Measurements from ENCODE around the gene MGAT2. TPM values are rescaled to one million over a fixed set of nuclear protein-coding genes. Genes with fewer than 3 reads are reported as not detected.
"Not testable (repeated sequence)": the region's sequence is repeated elsewhere in the genome, so short reads cannot be mapped to it uniquely, and the experiment has no call there.

MGAT2 gene
- total and polyA plus RNA-seq, 9 donors: 15.9 to 45.1 (median 27.7) TPM

GRCh38 chr14:49581209-49582112 is 39.1 kb upstream of the MGAT2 start:
- intact Hi-C loops (cut with DNase I): no loop called here
- DNase-seq: no peak

GRCh38 chr14:49582113-49582977 is 38.3 kb upstream of the MGAT2 start:
- Histone ChIP-seq H3K9me3 (no peaks in the 10 kb centered on the region), H3K27ac (no peak overlapping the region), H3K4me3 (no peak overlapping the region), H3K27me3 (no peaks in the 10 kb centered on the region), H3K36me3 (no peaks in the 10 kb centered on the region), H3K4me1 (ENCODE audit: insufficient read depth) (peaks cover 6% of the 10 kb centered on the region)
- WGBS, 3 donors: 88 to 94% (median 91%) methylated on average over 4 of the region's 4 CpGs
- no peak for DNase-seq
- no peak for TF ChIP-seq CTCF (IDR thresholded peaks at IDR 0.05)
- no peak for TF ChIP-seq EP300 (IDR thresholded peaks at IDR 0.05)
- TF ChIP-seq POLR2A (IDR thresholded peaks at IDR 0.05): no peak
- intact Hi-C loops (cut with DNase I): no loop called here

More at GRCh38 chr14:49581209-49582112, 39.1 kb upstream of the MGAT2 start:
- Histone ChIP-seq H3K4me3 (no peak overlapping the region), H3K9me3 (no peaks in the 10 kb centered on the region), H3K36me3 (no peaks in the 10 kb centered on the region), H3K27ac (no peak overlapping the region), H3K27me3 (no peaks in the 10 kb centered on the region), H3K4me1 (ENCODE audit: insufficient read depth) (peaks cover 6% of the 10 kb centered on the region)
- WGBS, 3 donors: 72 to 94% (median 74%) methylated on average over 9 of the region's 9 CpGs
- TF ChIP-seq POLR2A (IDR thresholded peaks at IDR 0.05) (no peak), EP300 (IDR thresholded peaks at IDR 0.05) (no peak), CTCF (IDR thresholded peaks at IDR 0.05) (no peak)

- Histone ChIP-seq H3K4me1 (ENCODE audit: insufficient read depth) (peaks cover 6% of the 10 kb centered on the region), H3K36me3 (no peaks in the 10 kb centered on the region), H3K27me3 (no peaks in the 10 kb centered on the region), H3K9me3 (no peaks in the 10 kb centered on the region), H3K4me3 (no peak overlapping the region), H3K27ac (no peak overlapping the region)
- DNase-seq: no peak
- WGBS, 3 donors: 69 to 82% (median 78%) methylated on average over 6 of the region's 6 CpGs
- intact Hi-C loops (cut with DNase I): no loop called here
- no peak for TF ChIP-seq EP300 (IDR thresholded peaks at IDR 0.05)
- no peak for TF ChIP-seq CTCF (IDR thresholded peaks at IDR 0.05)
- TF ChIP-seq POLR2A (IDR thresholded peaks at IDR 0.05): no peak
Measured at GRCh38 chr14:49583629-49584028, 37.0 kb upstream of the MGAT2 start.

GRCh38 chr14:49584058-49584457 is 36.5 kb upstream of the MGAT2 start:
- Histone ChIP-seq H3K4me1 (ENCODE audit: insufficient read depth) (peaks cover 6% of the 10 kb centered on the region), H3K27ac (no peak overlapping the region), H3K4me3 (no peak overlapping the region), H3K9me3 (no peaks in the 10 kb centered on the region), H3K36me3 (no peaks in the 10 kb centered on the region), H3K27me3 (no peaks in the 10 kb centered on the region)
- no peak for DNase-seq
- 86 to 92% (median 90%) methylated on average over 11 of the region's 11 CpGs for WGBS, 3 donors
- TF ChIP-seq CTCF (IDR thresholded peaks at IDR 0.05) (no peak), POLR2A (IDR thresholded peaks at IDR 0.05) (no peak), EP300 (IDR thresholded peaks at IDR 0.05) (no peak)
- intact Hi-C loops (cut with DNase I): no loop called here

GRCh38 chr14:49584981-49585640 is 35.5 kb upstream of the MGAT2 start:
- H3K4me1 ChIP-seq (ENCODE audit: insufficient read depth); H3K36me3 ChIP-seq; H3K27me3 ChIP-seq; intact Hi-C loops (cut with DNase I); H3K27ac ChIP-seq; DNase-seq; H3K9me3 ChIP-seq: not testable (repeated sequence)
- 6 to 21% (median 10%) methylated on average over 32 of the region's 32 CpGs for WGBS, 3 donors
- peak overlapping the region; percentile 98 for H3K4me3 ChIP-seq

All from ovary (tissue), 9 donors.